ENCODE measurements around the gene CTNNA3. TPM values are rescaled to one million over a fixed set of nuclear protein-coding genes. Genes with fewer than 3 reads are reported as not detected.

CTNNA3 gene
- total and polyA plus RNA-seq, 2 of the 4 experiments (the other 2 are of a cell fraction): 0.19 to 0.90 TPM

DNA sequence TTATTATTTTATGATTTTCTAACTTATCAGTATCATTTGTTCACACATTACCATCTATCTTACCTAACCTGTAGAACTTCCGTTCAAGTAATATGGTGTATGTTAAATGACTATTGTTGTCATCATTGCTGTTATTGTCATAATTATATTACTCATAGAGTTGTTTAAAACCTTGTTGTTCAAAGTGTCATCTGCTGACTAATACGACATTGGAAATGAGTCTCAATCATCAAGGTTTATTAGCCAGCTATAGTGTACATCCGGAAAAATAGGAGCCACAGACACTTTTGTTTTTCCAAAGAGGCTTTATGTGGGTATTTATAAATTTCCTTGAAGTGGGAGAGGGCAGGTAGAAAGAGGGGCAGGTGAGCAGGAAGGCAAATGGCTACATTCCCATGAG, 1157.1 kb downstream of the CTNNA3 start:
- H4K8ac ChIP-seq (ENCODE audit: low read depth in 2 of 2, low read length in 2 of 2): no peak overlapping the region
- H3K9ac ChIP-seq (ENCODE audit: low read depth, low read length): no peak overlapping the region
- no peak overlapping the region for H3K23ac ChIP-seq (ENCODE audit: low read depth, low read length)
- no peak overlapping the region for H3K14ac ChIP-seq (replicated peaks; ENCODE audit: low read depth, low read length)
- no peak overlapping the region for H2BK5ac ChIP-seq (ENCODE audit: low read depth, low read length, poor library complexity, severe bottlenecking)
- DNase-seq (no peak), ATAC-seq (ENCODE audit: low read depth) (no peak)
- H3K18ac ChIP-seq (ENCODE audit: low read depth, low read length): no peak overlapping the region
- H3K79me1 ChIP-seq (ENCODE audit: low read depth in 1 of 2, low read length in 2 of 2): no peaks in the 10 kb centered on the region
- no peak overlapping the region for H4K91ac ChIP-seq (ENCODE audit: insufficient read depth, low read depth, low read length)
- H2BK20ac ChIP-seq (ENCODE audit: low read depth, low read length): no peak overlapping the region
- no peak overlapping the region for H2BK120ac ChIP-seq (ENCODE audit: low read depth, low read length)
- H3K4me3 ChIP-seq (ENCODE audit: insufficient read depth, low read depth, low read length): no peak overlapping the region
- H3K4ac ChIP-seq (ENCODE audit: low read depth, low read length): no peak overlapping the region
- H2BK15ac ChIP-seq (ENCODE audit: low read depth, low read length): no peak overlapping the region
- no peak overlapping the region for H2AK9ac ChIP-seq (replicated peaks; ENCODE audit: low read depth, low read length, poor library complexity)
- H2AK5ac ChIP-seq (ENCODE audit: low read depth, low read length): no peak overlapping the region
- TF ChIP-seq, protein P1, sequence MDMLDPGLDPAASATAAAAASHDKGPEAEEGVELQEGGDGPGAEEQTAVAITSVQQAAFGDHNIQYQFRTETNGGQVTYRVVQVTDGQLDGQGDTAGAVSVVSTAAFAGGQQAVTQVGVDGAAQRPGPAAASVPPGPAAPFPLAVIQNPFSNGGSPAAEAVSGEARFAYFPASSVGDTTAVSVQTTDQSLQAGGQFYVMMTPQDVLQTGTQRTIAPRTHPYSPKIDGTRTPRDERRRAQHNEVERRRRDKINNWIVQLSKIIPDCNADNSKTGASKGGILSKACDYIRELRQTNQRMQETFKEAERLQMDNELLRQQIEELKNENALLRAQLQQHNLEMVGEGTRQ (IDR thresholded peaks at IDR 0.05; ENCODE audit: low read depth, low read length): no peak
- TF ChIP-seq NFE2L2 (IDR thresholded peaks at IDR 0.05; ENCODE audit: low read depth, low read length) (no peak), RFX5 (IDR thresholded peaks at IDR 0.05; ENCODE audit: low read depth, low read length) (no peak), POLR2A (IDR thresholded peaks at IDR 0.05; ENCODE audit: low read depth, low read length) (no peak), MAZ (IDR thresholded peaks at IDR 0.05; ENCODE audit: borderline replicate concordance, low read depth, low read length) (no peak), FOS (IDR thresholded peaks at IDR 0.05; ENCODE audit: low read depth, low read length) (no peak), MAFK (IDR thresholded peaks at IDR 0.05; ENCODE audit: low read depth, low read length) (no peak), CHD1 (IDR thresholded peaks at IDR 0.05; ENCODE audit: low read depth, low read length) (no peak), RAD21 (IDR thresholded peaks at IDR 0.05; ENCODE audit: low read length) (no peak), SMC3 (IDR thresholded peaks at IDR 0.05; ENCODE audit: low read depth, low read length) (no peak), RCOR1 (IDR thresholded peaks at IDR 0.05; ENCODE audit: insufficient replicate concordance, low read length) (no peak), CEBPB (IDR thresholded peaks at IDR 0.05; ENCODE audit: low read depth, low read length) (no peak), BHLHE40 (IDR thresholded peaks at IDR 0.05; ENCODE audit: low read depth, low read length) (no peak), MXI1 (IDR thresholded peaks at IDR 0.05; ENCODE audit: borderline replicate concordance, low read depth, low read length) (no peak)
- TF ChIP-seq, protein P2, sequence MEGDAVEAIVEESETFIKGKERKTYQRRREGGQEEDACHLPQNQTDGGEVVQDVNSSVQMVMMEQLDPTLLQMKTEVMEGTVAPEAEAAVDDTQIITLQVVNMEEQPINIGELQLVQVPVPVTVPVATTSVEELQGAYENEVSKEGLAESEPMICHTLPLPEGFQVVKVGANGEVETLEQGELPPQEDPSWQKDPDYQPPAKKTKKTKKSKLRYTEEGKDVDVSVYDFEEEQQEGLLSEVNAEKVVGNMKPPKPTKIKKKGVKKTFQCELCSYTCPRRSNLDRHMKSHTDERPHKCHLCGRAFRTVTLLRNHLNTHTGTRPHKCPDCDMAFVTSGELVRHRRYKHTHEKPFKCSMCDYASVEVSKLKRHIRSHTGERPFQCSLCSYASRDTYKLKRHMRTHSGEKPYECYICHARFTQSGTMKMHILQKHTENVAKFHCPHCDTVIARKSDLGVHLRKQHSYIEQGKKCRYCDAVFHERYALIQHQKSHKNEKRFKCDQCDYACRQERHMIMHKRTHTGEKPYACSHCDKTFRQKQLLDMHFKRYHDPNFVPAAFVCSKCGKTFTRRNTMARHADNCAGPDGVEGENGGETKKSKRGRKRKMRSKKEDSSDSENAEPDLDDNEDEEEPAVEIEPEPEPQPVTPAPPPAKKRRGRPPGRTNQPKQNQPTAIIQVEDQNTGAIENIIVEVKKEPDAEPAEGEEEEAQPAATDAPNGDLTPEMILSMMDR (conservative IDR thresholded peaks at IDR 0.05; ENCODE audit: low read depth, low read length): no peak
- TF ChIP-seq, protein P3, sequence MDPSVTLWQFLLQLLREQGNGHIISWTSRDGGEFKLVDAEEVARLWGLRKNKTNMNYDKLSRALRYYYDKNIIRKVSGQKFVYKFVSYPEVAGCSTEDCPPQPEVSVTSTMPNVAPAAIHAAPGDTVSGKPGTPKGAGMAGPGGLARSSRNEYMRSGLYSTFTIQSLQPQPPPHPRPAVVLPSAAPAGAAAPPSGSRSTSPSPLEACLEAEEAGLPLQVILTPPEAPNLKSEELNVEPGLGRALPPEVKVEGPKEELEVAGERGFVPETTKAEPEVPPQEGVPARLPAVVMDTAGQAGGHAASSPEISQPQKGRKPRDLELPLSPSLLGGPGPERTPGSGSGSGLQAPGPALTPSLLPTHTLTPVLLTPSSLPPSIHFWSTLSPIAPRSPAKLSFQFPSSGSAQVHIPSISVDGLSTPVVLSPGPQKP (IDR thresholded peaks at IDR 0.05; ENCODE audit: borderline replicate concordance, low read depth, low read length): no peak
- ChIA-PET CTCF (no interaction called here), POLR2A (ENCODE audit: unreplicated experiment) (no interaction called here)
- no peaks in the 10 kb centered on the region for H3K36me3 ChIP-seq (ENCODE audit: control insufficient read depth, insufficient read depth, low read length)
- H3K4me1 ChIP-seq (ENCODE audit: control insufficient read depth, insufficient read depth, low read length): no peaks in the 10 kb centered on the region
- H3K56ac ChIP-seq (ENCODE audit: extremely low read depth, insufficient read depth, low read length): no peak overlapping the region
- in situ Hi-C loops (cut with MboI; ENCODE audit: low sequenced_read_pairs): no loop called here
- no peak overlapping the region for H3K27ac ChIP-seq (ENCODE audit: insufficient read depth, low read length)
- H3K27me3 ChIP-seq (ENCODE audit: control insufficient read depth, insufficient read depth, low read length): no peaks in the 10 kb centered on the region
- H3K9me3 ChIP-seq (ENCODE audit: control insufficient read depth, insufficient read depth, low read length): no peaks in the 10 kb centered on the region
- no peak overlapping the region for H3K4me2 ChIP-seq (ENCODE audit: low read depth, low read length)
- WGBS, 2 experiments (ENCODE audit: extremely low coverage in 2 of 2, insufficient read length in 1 of 2): no CpG with 5 or more reads among the region's 3 CpGs
- intact Hi-C loops (cut with micrococcal nuclease): no loop called here
- dilution Hi-C loops (cut with HindIII; ENCODE audit: low sequenced_read_pairs, unreplicated experiment): no loop called here
- no peaks in the 10 kb centered on the region for H4K20me1 ChIP-seq (ENCODE audit: insufficient read depth, low read length)
- H4K5ac ChIP-seq (ENCODE audit: low read depth, low read length): no peak overlapping the region
- H2AFZ ChIP-seq (replicated peaks; ENCODE audit: low read length, poor library complexity): no peak overlapping the region
- no peaks in the 10 kb centered on the region for H3K9me1 ChIP-seq (ENCODE audit: insufficient read depth, low read length)
- no TSS peak for BruUV-seq (replicated peaks)
